ENCODE measurements around the gene PDE4B.

GRCh38 chr1:65764052-65764451, 28.6 kb upstream of the PDE4B start:
- TF ChIP-seq CTCF (conservative IDR thresholded peaks at IDR 0.05; ENCODE audit: low read length) (no peak), EZH2phosphoT487 (IDR thresholded peaks at IDR 0.05; ENCODE audit: borderline replicate concordance, low read depth, low read length) (no peak)
